ELR (cell line): ENCODE data around the gene RAD51.
"Not testable (repeated sequence)": the region's sequence is repeated elsewhere in the genome, so short reads cannot be mapped to it uniquely, and the experiment has no call there.

Experiments
- DNase-seq: peaks from one replicate; pipeline ENCODE4 v3.0.0-alpha.2; 2015; ENCODE audit warnings: low read depth

The RAD51 gene

DNA sequence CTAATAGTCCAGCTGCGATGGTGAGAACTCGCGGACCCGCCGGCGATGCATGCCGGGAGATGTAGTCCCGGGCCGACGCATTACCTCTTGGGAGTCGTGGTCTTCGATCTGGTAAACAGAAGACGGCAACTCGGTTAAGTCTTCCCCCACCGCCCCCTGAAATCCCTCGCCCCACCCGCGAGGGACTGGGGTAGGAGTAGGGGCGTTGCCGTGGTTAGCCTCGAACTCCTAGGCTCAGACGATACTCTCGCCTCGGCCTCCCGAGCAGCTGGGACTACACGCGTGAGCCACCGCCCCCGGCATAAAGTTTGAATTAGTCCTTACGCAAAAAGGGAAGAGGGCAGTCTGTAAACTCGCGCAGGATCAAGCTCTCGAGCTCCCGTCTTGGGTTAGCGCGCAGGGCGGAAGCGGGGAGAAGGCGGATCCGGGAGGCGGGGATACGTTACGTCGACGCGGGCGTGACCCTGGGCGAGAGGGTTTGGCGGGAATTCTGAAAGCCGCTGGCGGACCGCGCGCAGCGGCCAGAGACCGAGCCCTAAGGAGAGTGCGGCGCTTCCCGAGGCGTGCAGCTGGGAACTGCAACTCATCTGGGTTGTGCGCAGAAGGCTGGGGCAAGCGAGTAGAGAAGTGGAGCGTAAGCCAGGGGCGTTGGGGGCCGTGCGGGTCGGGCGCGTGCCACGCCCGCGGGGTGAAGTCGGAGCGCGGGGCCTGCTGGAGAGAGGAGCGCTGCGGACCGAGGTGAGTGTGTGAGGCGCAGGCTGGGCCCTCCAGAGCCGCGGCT lies at the start of gene RAD51:
Gene RAD51, plus strand, starts transcription at position 487 of the 781 bp plus-strand sequence. CDS start 3,585 bp downstream, outside the sequence.
- peak; percentile 96 for DNase-seq

DNA sequence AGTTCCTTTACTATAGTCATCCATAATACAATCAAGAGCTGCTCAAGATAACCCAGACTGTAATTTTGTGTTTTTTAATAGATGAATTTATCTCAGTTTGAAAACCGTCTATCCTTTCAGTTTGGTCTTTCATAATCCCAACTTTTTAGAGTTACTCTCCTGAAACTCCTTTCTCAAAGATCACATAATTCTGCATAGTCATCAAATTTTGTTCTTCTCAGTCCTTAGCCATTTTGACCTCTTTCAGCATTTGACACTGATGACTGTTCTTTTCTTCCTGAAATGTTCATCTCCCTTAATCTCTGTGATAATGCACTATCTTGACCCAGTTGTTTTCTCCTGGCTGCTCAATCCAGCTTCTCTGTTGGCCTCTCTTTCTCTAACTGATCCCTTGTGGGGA lies 47.5 kb upstream of the RAD51 start:
- no peak for DNase-seq

DNA sequence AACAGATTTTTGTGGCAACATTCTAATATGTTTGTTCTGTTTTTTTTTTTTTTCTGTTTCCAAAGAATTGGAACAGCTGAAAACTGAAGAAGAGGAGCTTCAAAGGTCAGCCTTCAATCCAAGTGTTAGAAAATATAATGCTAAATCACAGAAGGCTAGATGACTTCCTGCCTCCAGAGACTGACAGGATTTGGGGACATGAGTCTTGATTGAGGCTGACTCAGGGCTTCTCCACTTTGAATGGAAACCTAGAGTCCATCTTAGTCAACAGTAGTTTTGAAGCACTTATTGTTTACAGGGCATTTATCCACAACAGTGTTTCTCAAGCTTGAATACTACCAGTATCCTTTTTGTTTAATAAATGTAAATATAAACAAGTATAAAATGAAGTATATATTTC lies 44.5 kb upstream of the RAD51 start:
- DNase-seq = no peak

DNA sequence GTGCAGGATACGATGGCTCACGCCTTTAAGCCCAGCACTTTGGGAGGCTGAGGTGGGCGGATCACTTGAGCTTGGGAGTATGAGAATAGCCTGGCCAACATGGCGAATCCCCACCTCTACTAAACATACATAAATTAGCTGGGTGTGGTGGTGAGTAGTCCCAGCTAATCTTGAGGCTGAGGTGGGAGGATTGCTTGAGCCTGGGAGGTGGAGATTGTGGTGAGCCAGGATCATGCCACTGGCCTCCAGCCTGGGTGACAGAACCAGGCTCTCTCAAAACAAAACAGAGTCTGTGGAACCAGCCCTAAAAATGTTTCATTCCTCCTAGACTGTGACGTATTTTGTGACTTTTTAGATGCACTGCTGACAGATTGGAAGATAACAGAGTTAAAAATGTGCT lies 34.3 kb upstream of the RAD51 start:
- no peak for DNase-seq

DNA sequence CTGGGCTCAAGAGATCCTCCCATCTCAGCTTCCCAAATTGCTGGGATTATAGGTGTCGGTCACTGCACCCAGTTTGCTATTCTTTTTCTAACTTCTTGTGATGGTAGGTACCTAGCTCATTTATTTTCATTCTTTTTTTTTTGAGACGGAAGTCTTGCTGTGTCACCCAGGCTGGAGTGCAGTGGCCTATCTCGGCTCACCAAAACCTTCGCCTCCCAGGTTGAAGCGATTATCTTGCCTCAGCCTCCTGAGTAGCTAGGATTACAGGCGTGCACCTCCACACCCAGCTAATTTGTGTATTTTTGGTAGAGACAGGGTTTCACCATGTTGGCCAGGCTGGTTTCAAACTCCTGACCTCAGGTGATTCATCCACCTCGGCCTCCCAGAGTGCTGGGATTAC lies 30.1 kb upstream of the RAD51 start:
- no peak for DNase-seq

DNA sequence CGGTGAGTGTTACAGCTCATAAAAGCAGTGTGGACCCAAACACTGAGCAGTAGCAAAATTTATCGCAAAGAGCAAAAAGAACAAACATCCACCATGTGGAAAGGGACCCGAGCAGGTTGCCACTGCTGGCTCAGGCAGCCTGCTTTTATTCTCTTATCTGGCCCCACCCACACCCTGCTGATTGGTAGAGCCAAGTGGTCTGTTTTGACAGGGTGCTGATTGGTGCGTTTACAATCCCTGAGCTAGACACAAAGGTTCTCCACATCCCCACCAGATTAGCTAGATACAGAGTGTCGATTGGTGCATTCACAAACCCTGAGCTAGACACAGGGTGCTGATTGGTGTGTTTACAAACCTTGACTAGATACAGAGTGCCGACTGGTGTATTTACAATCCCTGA lies 18.7 kb upstream of the RAD51 start:
- not testable (repeated sequence) for DNase-seq

DNA sequence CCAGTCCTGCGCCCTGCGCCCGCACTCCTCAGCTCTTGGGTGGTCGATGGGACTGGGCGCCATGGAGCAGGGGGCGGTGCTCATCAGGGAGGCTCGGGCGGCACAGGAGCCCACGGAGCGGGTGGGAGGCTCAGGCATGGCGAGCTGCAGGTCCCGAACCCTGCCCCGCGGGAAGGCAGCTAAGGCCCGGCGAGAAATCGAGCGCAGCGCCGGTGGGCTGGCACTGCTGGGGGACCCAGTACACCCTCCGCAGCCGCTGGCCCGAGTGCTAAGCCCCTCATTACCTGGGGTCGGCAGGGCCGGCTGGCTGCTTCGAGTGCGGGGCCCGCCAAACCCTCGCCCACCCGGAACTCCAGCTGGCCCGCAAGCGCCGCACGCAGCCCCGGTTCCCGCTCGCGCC lies 18.1 kb upstream of the RAD51 start:
- DNase-seq = not testable (repeated sequence)

DNA sequence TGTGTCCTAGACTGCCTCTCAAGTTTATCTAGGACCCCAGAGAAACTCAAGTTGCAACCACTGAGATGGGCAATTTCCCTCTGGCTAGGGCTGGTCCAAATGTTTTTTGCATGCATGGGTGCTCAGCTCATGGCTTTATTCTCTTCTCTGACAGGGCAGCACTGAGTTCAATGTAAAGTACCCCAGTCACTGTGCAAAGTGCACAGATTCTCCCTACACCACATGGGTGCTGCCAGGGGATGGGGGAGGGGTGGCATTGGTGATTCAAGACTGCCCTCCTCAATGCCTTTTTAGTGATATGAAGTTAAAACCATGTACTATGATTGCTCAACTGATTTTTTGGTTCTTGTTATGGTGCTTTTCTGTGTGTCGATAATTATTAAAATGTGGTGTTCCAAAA lies 14.8 kb upstream of the RAD51 start:
- no peak for DNase-seq

DNA sequence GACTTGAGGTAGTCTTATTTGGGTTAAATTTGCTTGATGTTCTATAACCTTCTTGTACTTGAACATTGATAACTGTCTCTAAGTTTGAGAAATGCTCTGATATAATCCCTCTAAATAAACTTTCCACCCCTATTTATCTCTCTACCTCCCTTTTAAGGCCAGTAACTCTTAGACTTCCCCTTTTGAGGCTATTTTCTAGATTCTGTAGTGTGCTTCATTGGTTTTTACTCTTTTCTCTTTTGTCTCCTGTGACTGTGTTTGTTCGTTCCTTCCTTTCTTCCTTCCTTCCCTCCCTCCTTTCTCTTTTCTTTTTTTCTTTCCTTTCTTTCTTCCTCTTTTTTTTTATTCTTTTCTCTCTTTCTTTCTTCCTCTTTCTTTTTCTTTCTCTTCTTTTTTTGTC lies 14.0 kb upstream of the RAD51 start:
- DNase-seq = not testable (repeated sequence)

DNA sequence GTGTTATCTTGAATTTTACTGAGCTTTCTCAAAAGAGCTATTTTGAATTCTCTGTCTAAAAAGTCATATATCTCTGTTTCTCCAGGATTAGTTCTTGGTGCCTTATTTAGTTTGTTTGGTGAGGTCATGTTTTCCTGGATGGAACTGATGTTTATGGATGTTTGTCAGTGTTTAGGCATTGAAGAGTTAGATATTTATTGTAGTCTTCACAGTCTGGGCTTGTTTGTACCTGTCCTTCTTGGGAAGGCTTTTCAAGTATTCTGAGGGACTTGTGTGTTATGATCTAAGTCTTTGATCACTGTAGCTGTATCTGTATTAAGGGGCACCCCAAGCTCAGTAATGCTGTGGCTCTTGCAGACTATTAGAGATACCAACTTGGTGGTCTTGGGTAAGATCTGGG lies 10.6 kb upstream of the RAD51 start:
- no peak for DNase-seq

DNA sequence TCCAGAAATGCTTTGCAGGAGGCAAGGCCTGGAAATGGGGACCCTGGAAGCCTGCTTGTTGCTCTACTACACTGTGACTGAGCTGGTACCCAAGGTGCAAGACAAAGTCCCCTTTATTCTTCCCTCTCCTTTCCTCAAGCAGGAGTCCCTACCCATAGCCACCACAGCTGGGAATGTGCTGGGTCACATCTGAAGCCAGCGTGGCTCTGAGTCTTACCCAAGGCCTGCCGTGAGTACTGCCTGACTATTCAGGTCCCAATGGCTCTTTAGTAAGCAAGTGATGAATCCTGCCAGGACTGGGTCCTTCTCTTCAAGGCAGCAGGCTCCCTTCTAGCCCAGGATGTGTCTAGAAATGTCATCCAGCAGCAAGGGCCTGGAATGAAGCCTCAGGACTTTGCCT lies 9.6 kb upstream of the RAD51 start:
- no peak for DNase-seq

DNA sequence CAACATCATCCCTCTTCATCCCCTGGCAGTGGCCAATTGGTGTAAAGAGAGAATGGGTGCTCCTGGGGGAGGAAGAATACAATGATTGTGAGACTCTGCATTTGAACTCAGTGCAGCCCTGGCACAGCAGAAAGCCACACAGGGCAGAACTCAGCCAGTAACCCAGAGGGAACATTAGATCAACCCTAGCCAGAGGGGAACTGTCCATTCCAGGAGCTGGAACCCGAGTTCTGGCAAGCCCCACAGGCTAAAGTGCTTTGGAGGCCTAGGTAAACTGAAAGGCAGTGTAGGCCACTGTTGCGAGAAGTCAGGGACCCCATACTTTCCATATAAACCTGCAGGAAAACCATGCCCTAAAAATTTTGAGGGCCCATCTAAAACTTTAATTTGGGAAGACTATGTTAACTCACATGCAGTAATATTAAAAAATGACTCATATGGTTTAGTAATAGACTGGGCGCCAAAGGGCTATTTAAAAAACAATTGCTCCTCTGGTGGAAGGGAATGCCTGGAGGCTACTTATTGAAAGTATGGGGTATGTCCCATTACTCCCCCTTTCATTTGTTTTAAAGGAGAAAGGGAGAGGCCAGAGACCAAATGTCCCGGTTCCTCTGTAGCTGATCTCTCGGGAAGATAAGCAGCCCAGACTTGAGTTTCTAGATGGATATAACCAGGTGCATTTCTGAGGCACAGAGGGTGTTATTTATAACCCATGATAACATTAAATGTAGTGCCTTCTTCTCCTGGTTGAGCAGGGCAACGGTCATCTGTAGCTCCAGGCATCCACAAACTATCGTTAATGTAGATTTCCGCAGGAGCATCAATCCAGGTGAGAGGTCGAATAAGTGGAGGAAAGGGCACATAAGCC lies 5.8 kb upstream of the RAD51 start:
- peak; percentile 13 for DNase-seq

DNA sequence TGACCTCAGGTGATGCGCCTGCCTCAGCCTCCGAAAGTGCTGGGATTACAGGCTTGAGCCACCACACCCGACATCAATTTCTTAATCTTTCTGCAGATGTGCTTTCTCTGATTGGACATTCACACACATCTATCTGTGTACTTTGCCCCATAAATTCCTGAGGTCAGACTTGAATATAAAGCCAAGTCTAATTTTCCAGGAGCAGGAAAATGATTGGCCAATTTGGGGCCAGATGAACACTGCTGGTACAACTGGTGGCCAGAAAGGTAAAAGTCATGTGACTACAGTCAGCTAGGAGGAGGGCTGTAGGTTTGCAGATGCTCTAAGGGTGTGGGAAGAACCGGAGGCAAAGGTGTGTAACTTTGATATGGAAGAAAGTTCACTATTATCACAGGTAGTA lies 3.2 kb upstream of the RAD51 start:
- DNase-seq = no peak

DNA sequence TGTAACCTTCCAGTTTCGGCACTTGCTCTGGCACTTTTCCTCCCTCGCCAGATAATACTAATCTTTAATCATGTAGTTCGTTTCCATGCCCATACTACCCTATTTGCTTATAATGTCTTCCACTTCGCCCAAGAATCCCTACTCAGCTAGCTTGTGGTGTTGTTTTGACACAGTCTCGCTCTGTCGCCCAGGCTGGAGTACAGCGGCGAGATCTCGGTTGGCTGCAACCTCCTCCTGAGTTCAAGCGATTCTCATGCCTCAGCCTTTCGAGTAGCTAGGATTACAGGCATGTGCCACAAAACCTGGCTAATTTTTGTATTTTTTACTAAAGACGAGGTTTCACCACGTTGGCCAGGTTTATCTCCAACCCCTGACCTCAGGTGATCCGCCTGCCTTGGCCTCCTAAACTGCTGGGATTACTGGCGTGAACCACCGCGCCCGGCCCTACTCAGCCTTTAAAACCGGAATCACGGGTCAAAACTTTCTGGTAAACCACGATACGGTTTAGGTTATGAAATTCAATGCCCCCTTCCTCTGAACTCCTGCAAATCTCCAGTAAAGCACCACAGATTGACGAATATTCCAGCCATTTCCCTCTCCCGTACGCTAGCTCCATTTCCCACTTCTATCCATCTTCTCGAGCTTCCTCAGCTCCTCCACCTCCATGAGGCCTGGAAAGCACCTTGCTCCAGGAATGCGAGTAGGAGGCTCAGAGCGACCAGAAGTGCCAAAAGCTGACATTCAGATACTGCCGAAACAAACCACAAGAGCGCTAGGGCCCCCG lies 878 bp upstream of the RAD51 start:
- DNase-seq = no peak

DNA sequence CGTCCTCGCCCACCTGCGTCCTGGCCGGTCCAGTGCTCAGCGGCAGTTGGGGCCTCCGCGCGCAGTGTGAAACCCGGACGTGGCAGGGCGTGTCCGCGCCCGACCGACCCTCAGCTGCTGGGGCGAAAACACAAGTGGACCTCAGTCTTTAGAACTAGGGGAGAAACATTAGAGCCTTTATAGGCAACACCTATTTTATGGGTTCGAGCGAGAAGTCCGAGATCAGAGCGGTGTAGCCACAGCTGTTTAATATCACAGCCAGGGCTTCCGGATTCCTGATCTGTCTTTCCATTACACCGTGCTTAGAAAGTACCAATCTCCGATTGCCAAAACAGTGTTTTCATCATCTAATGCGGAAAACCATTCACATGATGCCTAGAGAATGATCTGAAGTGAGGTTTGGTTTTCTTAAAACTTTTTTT lies 506 bp downstream of the RAD51 start:
- peak; percentile 54 for DNase-seq

DNA sequence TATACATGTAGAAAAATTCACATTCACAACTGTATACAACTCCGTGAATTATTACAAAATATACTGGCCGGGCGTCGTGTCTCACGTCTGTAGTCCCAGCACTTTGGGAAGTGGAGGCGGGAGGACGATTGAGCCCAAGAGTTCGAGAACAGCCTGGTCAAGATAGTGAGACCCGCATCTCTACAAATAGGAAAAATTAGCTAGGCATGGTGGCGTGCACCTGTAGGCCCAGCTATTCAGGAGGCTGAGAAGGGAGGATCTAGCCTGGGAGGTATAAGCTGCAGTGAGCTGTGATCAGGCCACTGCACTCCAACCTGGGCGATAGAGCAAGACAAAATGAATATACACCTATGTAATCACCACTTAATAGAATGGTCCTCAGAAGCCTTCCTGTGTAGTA lies 1.3 kb downstream of the RAD51 start:
- DNase-seq = peak; percentile 11

DNA sequence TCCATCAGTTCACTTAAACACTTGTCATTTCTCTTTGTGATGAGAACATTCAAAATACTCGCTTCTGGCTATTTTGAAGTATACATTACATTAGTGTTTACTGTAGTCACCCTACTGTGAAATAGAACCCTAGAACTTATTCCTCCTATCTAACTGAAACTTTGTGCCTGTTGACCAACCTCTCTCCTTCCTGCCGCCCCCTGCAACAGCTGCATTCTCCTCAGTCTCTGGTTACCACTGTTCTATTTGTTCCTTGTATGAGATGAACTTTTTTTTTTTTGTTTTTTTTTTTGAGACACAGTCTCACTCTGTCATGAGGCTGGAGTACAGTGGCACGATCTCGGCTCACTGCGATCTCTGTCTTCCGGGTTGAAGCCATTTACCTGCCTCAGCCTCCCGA lies 2.9 kb downstream of the RAD51 start:
- no peak for DNase-seq

DNA sequence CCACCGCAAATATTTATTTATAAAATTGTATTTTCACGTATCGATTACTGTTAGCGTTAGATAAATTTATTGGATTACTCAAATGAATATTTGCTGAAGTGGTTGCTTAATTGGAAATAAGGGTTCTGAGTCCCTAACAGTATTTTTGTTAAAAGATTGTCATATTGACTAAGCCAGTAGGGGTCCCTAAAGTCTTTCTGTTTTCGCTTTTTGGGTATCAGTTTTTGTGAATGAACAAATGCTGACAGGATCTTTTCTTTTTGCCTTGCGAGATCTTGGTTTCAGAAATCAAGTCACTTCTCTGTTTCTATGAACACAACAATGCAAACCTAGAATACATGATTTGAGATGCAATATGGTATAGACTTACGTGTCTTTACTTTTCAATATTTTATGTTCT lies 7.1 kb downstream of the RAD51 start:
- peak; percentile 34 for DNase-seq

DNA sequence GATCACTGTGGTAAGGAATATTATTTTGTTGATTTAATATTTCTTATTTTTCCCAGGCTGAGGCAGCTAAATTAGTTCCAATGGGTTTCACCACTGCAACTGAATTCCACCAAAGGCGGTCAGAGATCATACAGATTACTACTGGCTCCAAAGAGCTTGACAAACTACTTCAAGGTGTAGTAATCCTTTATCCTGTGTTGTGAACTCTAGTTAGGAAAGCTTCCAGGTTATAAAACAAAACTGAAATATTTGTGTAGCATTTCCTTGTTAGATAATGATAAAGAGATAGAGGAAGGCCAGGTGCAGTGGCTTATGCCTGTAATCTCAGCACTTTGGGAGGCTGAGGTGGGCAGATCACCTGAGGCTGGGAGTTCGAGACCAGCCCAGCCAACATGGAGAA lies 11.1 kb downstream of the RAD51 start:
- no peak for DNase-seq

DNA sequence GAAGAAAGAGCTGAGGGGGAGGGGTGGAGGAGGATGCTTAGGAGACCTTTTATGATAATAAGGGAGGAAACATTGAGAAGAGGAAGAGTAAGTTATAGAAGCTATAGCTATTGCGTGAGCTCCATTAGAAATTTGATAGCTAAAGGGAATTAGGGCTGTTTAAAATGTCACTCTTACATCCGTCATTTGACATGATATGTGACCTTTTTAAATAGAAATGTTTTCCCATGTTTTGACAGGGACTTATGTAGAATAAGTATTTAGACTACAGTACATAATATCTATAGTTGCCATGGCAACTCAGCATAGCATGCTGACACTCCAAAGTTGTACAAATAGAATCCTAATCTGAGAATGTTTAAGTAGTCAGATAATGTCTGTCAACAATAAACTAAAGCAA lies 19.2 kb downstream of the RAD51 start:
- no peak for DNase-seq

DNA sequence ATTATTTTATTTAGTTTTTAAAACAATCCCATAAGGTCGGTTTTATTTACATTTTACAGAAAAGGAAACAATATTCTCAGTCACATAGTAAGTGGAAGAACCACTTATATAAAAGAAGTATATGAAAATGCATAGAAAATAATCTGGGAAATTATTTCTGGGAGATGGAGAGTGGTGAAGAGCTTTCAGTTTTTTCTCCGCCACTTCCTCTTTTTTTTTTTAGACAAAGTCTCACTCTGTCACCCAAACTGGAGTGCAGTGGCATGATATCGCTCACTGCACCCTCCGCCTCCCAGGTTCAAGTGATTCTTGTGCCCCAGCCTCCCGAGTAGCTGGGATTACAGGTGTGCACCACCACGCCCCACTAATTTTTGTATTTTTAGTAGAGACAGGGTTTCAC lies 21.2 kb downstream of the RAD51 start:
- no peak for DNase-seq

DNA sequence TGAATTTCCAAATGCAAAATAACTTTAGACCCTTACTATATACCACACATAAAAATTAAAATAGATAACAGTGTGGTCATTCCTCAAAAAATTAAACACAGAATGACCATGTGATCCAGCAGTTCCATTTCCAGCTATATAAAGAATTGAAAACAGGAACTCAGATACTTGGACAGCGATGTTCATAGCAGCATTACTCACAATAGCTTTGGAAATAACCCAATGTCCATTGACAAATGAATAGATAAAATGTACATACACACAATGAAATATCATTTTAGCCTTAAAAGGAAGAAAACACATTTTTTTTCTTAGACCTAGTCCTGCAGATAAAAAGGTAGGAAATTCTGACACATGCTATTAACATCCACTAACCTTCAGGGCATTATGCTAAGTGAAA lies 26.7 kb downstream of the RAD51 start:
- no peak for DNase-seq

DNA sequence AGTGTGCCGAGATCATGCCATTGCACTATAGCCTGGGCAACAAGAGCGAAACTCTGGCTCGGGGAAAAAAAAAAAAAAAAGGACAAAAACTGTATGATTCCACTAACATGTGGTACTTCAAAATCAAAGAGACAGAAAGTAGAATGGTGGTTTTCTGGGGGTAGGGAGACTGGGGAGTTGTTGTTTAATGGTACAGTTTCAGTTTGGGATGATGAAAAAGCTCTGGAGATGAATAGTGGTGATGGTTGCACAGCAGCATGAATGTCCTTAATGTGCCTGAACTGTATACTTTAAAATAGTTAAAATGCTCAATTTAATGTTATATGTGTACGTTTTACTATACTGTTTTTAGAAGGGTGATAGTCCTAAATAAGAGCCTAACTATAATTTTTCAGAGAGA lies 27.4 kb downstream of the RAD51 start:
- DNase-seq = no peak
